B cell (primary cell): ENCODE data around the gene CECR2. TPM values are rescaled to one million over a fixed set of nuclear protein-coding genes. Genes with fewer than 3 reads are reported as not detected.

Source experiments
- ATAC-seq: fragments of 200-7000 bp; cut with Tn5 transposase; one replicate; pipeline ENCODE4 v1.10.0; 2021; ENCODE audit warnings: low read depth, mild to moderate bottlenecking, moderate number of reproducible peaks, moderate library complexity
- CTCF ChIA-PET: fragments of 350-600 bp; sonication (Branson Sonifier 250); formaldehyde crosslinking; loops from one replicate; lab custom pipeline; 2021; ENCODE audit warnings: antibody characterized with exemption, inconsistent platforms; lab: Charles Lee
- POLR2A ChIA-PET: fragments of 350-600 bp; sonication (Branson Sonifier 250); formaldehyde crosslinking; loops from one replicate; lab custom pipeline; 2021; ENCODE audit warnings: antibody characterized with exemption; lab: Charles Lee
- DNase-seq: peaks from one replicate; pipeline ENCODE4 v3.0.0; 2013
- H2AFZ ChIP-seq: 2 replicates; pipeline ENCODE4 v1.6.1; 2012; ENCODE audit warnings: mild to moderate bottlenecking, low read depth, low read length; ENCODE audit not compliant: insufficient read depth, poor library complexity, severe bottlenecking
- H3K27ac ChIP-seq, 2 donors: 1 replicate in 1 of 2; 2 replicates in 1 of 2; pipeline ENCODE4 v1.5.1; 2012 to 2013; ENCODE audit warnings: low read length in 2 of 2, mild to moderate bottlenecking in 2 of 2, moderate library complexity in 1 of 2
- H3K27me3 ChIP-seq, 4 experiments: fragments of 200-600 bp in 1 of 4; sonication (generic) in 1 of 4; replicated peaks in 1 of 4; 1 replicate in 2 of 4; 2 replicates in 2 of 4; pipeline versions ENCODE4 v1.6.1 to v1.7.0; 2013 to 2016; ENCODE audit warnings: low read length in 3 of 4, mild to moderate bottlenecking in 2 of 4, mixed read lengths in 1 of 4, moderate library complexity in 1 of 4; ENCODE audit not compliant: insufficient read depth in 4 of 4, control insufficient read depth in 3 of 4; ENCODE audit errors: control extremely low read depth in 1 of 4
- H3K36me3 ChIP-seq, 2 experiments: replicated peaks in 1 of 2; 1 replicate in 1 of 2; 2 replicates in 1 of 2; pipeline versions ENCODE4 v1.6.1 to v1.7.1; 2013; ENCODE audit warnings: low read length in 1 of 2; ENCODE audit not compliant: insufficient read depth in 2 of 2, control insufficient read depth in 1 of 2; ENCODE audit errors: control extremely low read depth in 1 of 2, extremely low read depth in 1 of 2
- H3K4me1 ChIP-seq, 2 donors: fragments of 200-600 bp in 1 of 2; sonication (generic) in 1 of 2; 1 replicate in 1 of 2; 2 replicates in 1 of 2; pipeline versions ENCODE4 v1.5.1 to v1.6.1; 2013 to 2017; ENCODE audit warnings: low read length in 2 of 2; ENCODE audit not compliant: control insufficient read depth in 2 of 2, insufficient read depth in 2 of 2
- H3K4me2 ChIP-seq: replicated peaks from 2 replicates; pipeline ENCODE3; 2012; ENCODE audit warnings: mild to moderate bottlenecking, low read depth, low read length; ENCODE audit not compliant: poor library complexity, severe bottlenecking
- H3K4me3 ChIP-seq, 5 experiments: fragments of 200-600 bp in 1 of 5; sonication (generic) in 1 of 5; 1 replicate in 3 of 5; 2 replicates in 2 of 5; pipeline versions ENCODE4 v1.5.1 to v1.7.0; 2011 to 2016; ENCODE audit warnings: low read length in 4 of 5, mild to moderate bottlenecking in 4 of 5, low read depth in 2 of 5, control low read depth in 1 of 5, moderate library complexity in 1 of 5; ENCODE audit not compliant: insufficient read depth in 1 of 5; ENCODE audit errors: control extremely low read depth in 1 of 5, extremely low read depth in 1 of 5
- H3K79me2 ChIP-seq: fragments of 200-600 bp; sonication (generic); one replicate; pipeline ENCODE4 v1.6.0; 2016; ENCODE audit warnings: low read length; ENCODE audit not compliant: control insufficient read depth, insufficient read depth
- H3K9ac ChIP-seq: fragments of 200-600 bp; sonication (generic); 2 replicates; pipeline ENCODE4 v1.6.1; 2017; ENCODE audit warnings: mild to moderate bottlenecking, low read length, moderate library complexity
- H3K9me3 ChIP-seq, 3 donors: one replicate each; pipeline versions ENCODE4 v1.6.1 to v1.7.1; 2013; ENCODE audit warnings: low read length in 2 of 3; ENCODE audit not compliant: control insufficient read depth in 2 of 3, insufficient read depth in 1 of 3; ENCODE audit errors: control extremely low read depth in 1 of 3
- H4K20me1 ChIP-seq: 2 replicates; pipeline ENCODE4 v1.6.0; 2012; ENCODE audit warnings: mild to moderate bottlenecking, low read length; ENCODE audit not compliant: insufficient read depth, control insufficient read depth, poor library complexity, severe bottlenecking
- H3K27ac Mint-ChIP-seq: one replicate; pipeline ENCODE4 v1.8.0; 2021; ENCODE audit warnings: mixed read lengths
- H3K27me3 Mint-ChIP-seq: one replicate; pipeline ENCODE4 v1.8.0; 2021; ENCODE audit warnings: mixed read lengths
- H3K4me1 Mint-ChIP-seq: one replicate; pipeline ENCODE4 v1.8.0; 2021; ENCODE audit warnings: mixed read lengths
- H3K4me3 Mint-ChIP-seq: one replicate; pipeline ENCODE4 v1.8.0; 2021; ENCODE audit warnings: mixed read lengths
- H3K9me3 Mint-ChIP-seq: one replicate; pipeline ENCODE4 v1.8.0; 2022; ENCODE audit warnings: mixed read lengths; ENCODE audit not compliant: insufficient read depth
- CTCF ChIP-seq: fragments of 200-600 bp; IDR thresholded peaks from one replicate; pipeline ENCODE4 v1.8.0; 2022; ENCODE audit warnings: antibody characterized with exemption, mild to moderate bottlenecking
- EZH2 ChIP-seq: IDR thresholded peaks from 2 replicates; pipeline ENCODE4 v1.6.1; 2012; ENCODE audit warnings: borderline replicate concordance, low read depth, mild to moderate bottlenecking, moderate library complexity, low read length; ENCODE audit not compliant: insufficient read depth, poor library complexity, severe bottlenecking
- WGBS: methylation state at CpG from one replicate; pipeline ENCODE4 v1.1.5; 2013; ENCODE audit warnings: missing lambda C conversion rate; ENCODE audit not compliant: insufficient coverage; 5-methylcytosine and 5-hydroxymethylcytosine counted together
- intact Hi-C: fragments of 100-400 bp; cut with micrococcal nuclease; formaldehyde crosslinking; loops from one replicate; pipeline ENCODE4 v1.10.0; 2022
- polyA plus RNA-seq: library from polyadenylated mRNA; depleted of rRNA; stranded (reverse); fragments of >200 nt; gene quantifications from 2 replicates; pipeline ENCODE4 v1.2.3, GENCODE V29; 2012
- total RNA-seq, 2 donors: library from RNA; stranded (reverse); fragments of 120-200 nt in 1 of 2; gene quantifications; 1 replicate in 1 of 2; 2 replicates in 1 of 2; pipeline versions ENCODE4 v1.2.3 to v1.2.4, GENCODE V29; 2013 to 2022

CECR2 gene
- total and polyA plus RNA-seq, 2 donors (not counting 1 experiment from before 2014, with no cell fraction given) = 0.13 to 6.6 TPM

DNA sequence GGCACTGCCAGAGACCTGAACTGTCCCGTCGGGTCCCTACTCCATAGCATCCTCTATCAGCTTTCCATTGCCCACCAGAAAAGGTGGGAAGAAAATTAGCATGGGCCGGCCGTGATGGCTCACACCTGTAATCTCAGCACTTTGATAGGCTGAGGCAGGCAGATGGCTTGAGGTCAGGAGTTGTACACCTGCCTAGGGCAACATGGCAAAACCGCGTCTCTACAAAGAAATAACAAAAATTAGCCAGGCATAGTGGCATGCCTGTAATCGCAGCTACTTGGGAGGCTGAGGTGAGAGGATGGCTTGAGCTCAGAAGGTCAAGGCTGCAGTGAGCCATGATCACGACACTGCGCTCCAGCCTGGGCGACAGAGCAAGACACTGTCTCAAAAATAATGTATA is 197.5 kb downstream of the CECR2 start:
- DNase-seq (no peak), ATAC-seq (no peak)
- POLR2A ChIA-PET = no interaction called here
- Mint-ChIP-seq H3K4me3 (no peak overlapping the region), H3K27me3 (peaks cover 30% of the 10 kb centered on the region), H3K27ac (no peak overlapping the region), H3K4me1 (no peaks in the 10 kb centered on the region), H3K9me3 (no peaks in the 10 kb centered on the region)
- Histone ChIP-seq H3K27ac (no peak overlapping the region), H3K9ac (no peak overlapping the region), H3K79me2 (no peaks in the 10 kb centered on the region), H3K36me3 (no peaks in the 10 kb centered on the region), H3K4me1 (no peaks in the 10 kb centered on the region), H3K9me3 (peaks cover 0 to 2% (median 0%) of the 10 kb centered on the region in 3 donors), H3K4me2 (no peak overlapping the region), H2AFZ (no peak overlapping the region), H3K27me3 (peaks cover 0 to 11% (median 3%) of the 10 kb centered on the region in 4 experiments), H3K4me3 (no peak overlapping the region), H4K20me1 (no peaks in the 10 kb centered on the region)
- 93% methylated on average over 3 of the region's 10 CpGs for WGBS
- CTCF ChIA-PET = interaction anchor here (1.2 kb wide), 1 partner anchor 13 kb away, joined by 4 read pairs; no protein-coding TSS in a partner anchor
- TF ChIP-seq CTCF (no peak), EZH2 (no peak)
- intact Hi-C loops = no loop called here

GRCh38 chr22:17569971-17570511 is 200.8 kb downstream of the CECR2 start:
- Histone ChIP-seq H3K36me3 (no peaks in the 10 kb centered on the region), H3K79me2 (no peaks in the 10 kb centered on the region), H3K9ac (no peak overlapping the region), H4K20me1 (no peaks in the 10 kb centered on the region), H3K4me3 (no peak overlapping the region), H2AFZ (no peak overlapping the region), H3K4me1 (no peaks in the 10 kb centered on the region), H3K27me3 (peaks cover 0 to 17% (median 5%) of the 10 kb centered on the region in 4 experiments), H3K9me3 (peaks cover 0 to 2% (median 0%) of the 10 kb centered on the region in 3 donors), H3K27ac (no peak overlapping the region), H3K4me2 (no peak overlapping the region)
- no peak for ATAC-seq
- Mint-ChIP-seq H3K4me3 (no peak overlapping the region), H3K9me3 (no peaks in the 10 kb centered on the region), H3K27ac (no peak overlapping the region), H3K27me3 (peaks cover 19% of the 10 kb centered on the region), H3K4me1 (no peaks in the 10 kb centered on the region)
- intact Hi-C loops = no loop called here
- ChIA-PET CTCF (no interaction called here), POLR2A (no interaction called here)
- WGBS = 45% methylated on average over 8 of the region's 8 CpGs
- no peak for TF ChIP-seq CTCF
- TF ChIP-seq EZH2 = no peak
- no peak for DNase-seq
